GM12878 (cell line): ENCODE measurements around the gene CD53. TPM values are rescaled to one million over a fixed set of nuclear protein-coding genes. Genes with fewer than 3 reads are reported as not detected.

Source experiments
- BHLHE40 ChIP-seq, 2 experiments: fragments of 450-650 bp in 1 of 2; IDR thresholded peaks; 2 replicates each; pipeline ENCODE4 v1.6.1; 2011 to 2017; ENCODE audit warnings: low read depth in 2 of 2, borderline replicate concordance in 1 of 2, improper control_type of control experiment in 1 of 2, low read length in 1 of 2, mild to moderate bottlenecking in 1 of 2
- CHD1 ChIP-seq: IDR thresholded peaks from 2 replicates; pipeline ENCODE4 v1.6.1; 2012; ENCODE audit warnings: low read depth, low read length, improper control_type of control experiment
- EP300 ChIP-seq, 2 experiments: fragments of 150-350 bp in 1 of 2; IDR thresholded peaks; 2 replicates each; pipeline ENCODE4 v1.6.1; 2011 to 2012; ENCODE audit warnings: low read depth in 2 of 2, low read length in 2 of 2, borderline replicate concordance in 1 of 2, improper control_type of control experiment in 1 of 2, inconsistent platforms in 1 of 2; ENCODE audit not compliant: control insufficient read depth in 1 of 2
- HSF1 ChIP-seq: fragments of 150-350 bp; IDR thresholded peaks from 2 replicates; pipeline ENCODE4 v1.6.1; 2014; ENCODE audit warnings: mild to moderate bottlenecking, low read depth, low read length
- MEF2B ChIP-seq: fragments of 450-650 bp; IDR thresholded peaks from 2 replicates; pipeline ENCODE4 v1.6.1; 2018; ENCODE audit warnings: mild to moderate bottlenecking, moderate library complexity; ENCODE audit not compliant: partially characterized antibody, poor library complexity, severe bottlenecking
- NR2C1 ChIP-seq: fragments of 450-650 bp; IDR thresholded peaks from 2 replicates; pipeline ENCODE4 v1.6.1; 2017; ENCODE audit warnings: antibody characterized with exemption, mild to moderate bottlenecking, moderate library complexity
- PAX5 ChIP-seq: IDR thresholded peaks from 2 replicates; pipeline ENCODE4 v1.6.1; 2011; ENCODE audit warnings: low read depth, low read length, borderline replicate concordance
- POU2F2 ChIP-seq: IDR thresholded peaks from 3 replicates; pipeline ENCODE4 v1.6.1; 2011; ENCODE audit warnings: low read depth, mild to moderate bottlenecking, low read length, borderline replicate concordance
- REST ChIP-seq: IDR thresholded peaks from 2 replicates; pipeline ENCODE4 v1.6.1; 2012; ENCODE audit warnings: mild to moderate bottlenecking, low read depth, low read length
- TAF1 ChIP-seq: IDR thresholded peaks from 2 replicates; pipeline ENCODE4 v1.6.1; 2011; ENCODE audit warnings: mild to moderate bottlenecking, low read depth, low read length, borderline replicate concordance
- polyA plus RNA-seq, 11 experiments: library from polyadenylated mRNA; depleted of rRNA in 4 of 11; unstranded in 6 of 11; stranded (reverse) in 5 of 11; fragments of >200 nt; fragmentation: Nextera tagmentation in 4 of 11; fragmentation: Illumina TruSeq in 1 of 11; extraction: Ambion mirVana in 4 of 11; extraction: Trizol in 1 of 11; gene quantifications; 1 replicate in 1 of 11; 2 replicates in 10 of 11; pipeline versions ENCODE4 v1.2.1 to v1.2.3, GENCODE V29; 2011 to 2016; ENCODE audit warnings: inconsistent platforms in 2 of 11, missing spikeins in 2 of 11, low read depth in 1 of 11
- total RNA-seq, 4 experiments: library from RNA; depleted of rRNA in 3 of 4; stranded (reverse); fragments of >200 nt in 3 of 4; fragmentation: Illumina TruSeq in 1 of 4; extraction: Trizol in 1 of 4; gene quantifications; 2 replicates each; pipeline versions ENCODE4 v1.2.1 to v1.2.3, GENCODE V29; 2013 to 2021

The CD53 gene
- total and polyA plus RNA-seq, 10 of the 15 experiments (the other 5 are each of a cell fraction or from before 2014, with no cell fraction given): 350 to 1,389 (median 538) TPM

GRCh38 chr1:110948038-110948810, 75.3 kb downstream of the CD53 start (continued):
- TF ChIP-seq HSF1 (no peak), MEF2B (no peak), REST (no peak), POU2F2 (no peak), TAF1 (no peak), EP300 (IDR thresholded peaks at IDR 0.05; ENCODE audit: borderline replicate concordance in 1 of 2, control insufficient read depth in 1 of 2, low read depth in 2 of 2, low read length in 2 of 2) (no peak), CHD1 (no peak), BHLHE40 (IDR thresholded peaks at IDR 0.05; ENCODE audit: borderline replicate concordance in 1 of 2, low read depth in 2 of 2, low read length in 1 of 2) (no peak), PAX5 (no peak), NR2C1 (no peak)

Other genes starting within 250 kb of the CD53 start
- gene KCNA3, start 198.2 kb upstream of the CD53 start, total RNA-seq (2014; rRNA removed): 2.3 and 2.5 TPM in 2 replicates
- 1.7 TPM in 2 replicates for gene KCNA3, start 198.2 kb upstream of the CD53 start, total RNA-seq (2014; rRNA removed; fragmentation: Illumina TruSeq; extraction: Trizol)
- 3.1 and 3.3 TPM in 2 replicates for gene KCNA3, start 198.2 kb upstream of the CD53 start, total RNA-seq (2021)
- gene KCNA3, start 198.2 kb upstream of the CD53 start, polyA plus RNA-seq (2011; rRNA removed): 0.30 and 0.53 TPM in 2 replicates
- gene KCNA3, start 198.2 kb upstream of the CD53 start, polyA plus RNA-seq (2014; fragmentation: Illumina TruSeq; extraction: Trizol): 1.4 and 1.7 TPM in 2 replicates
- gene KCNA3, start 198.2 kb upstream of the CD53 start, polyA plus RNA-seq (2014; fragmentation: Nextera tagmentation; extraction: Ambion mirVana): under 1 TPM; 0.10 to 0.26 TPM
- gene KCNA3, start 198.2 kb upstream of the CD53 start, polyA plus RNA-seq (2014; rRNA removed): 1.6 and 1.9 TPM in 2 replicates
- 1 to 10 TPM; 1.6 to 1.7 TPM for gene KCNA3, start 198.2 kb upstream of the CD53 start, polyA plus RNA-seq (2016; fragmentation: Nextera tagmentation; extraction: Ambion mirVana)
- gene LRIF1, start 90.8 kb downstream of the CD53 start, total RNA-seq (2014; rRNA removed): 13.4 and 15.5 TPM in 2 replicates
- gene LRIF1, start 90.8 kb downstream of the CD53 start, total RNA-seq (2014; rRNA removed; fragmentation: Illumina TruSeq; extraction: Trizol): 20.3 and 21.1 TPM in 2 replicates
- gene LRIF1, start 90.8 kb downstream of the CD53 start, total RNA-seq (2021): 12.8 and 13.4 TPM in 2 replicates
- gene LRIF1, start 90.8 kb downstream of the CD53 start, polyA plus RNA-seq (2011; rRNA removed): 13.6 and 21.2 TPM in 2 replicates
- gene LRIF1, start 90.8 kb downstream of the CD53 start, polyA plus RNA-seq (2014; fragmentation: Illumina TruSeq; extraction: Trizol): 17.0 and 23.6 TPM in 2 replicates
- 10 to 100 TPM; 15.4 to 16.1 TPM for gene LRIF1, start 90.8 kb downstream of the CD53 start, polyA plus RNA-seq (2014; fragmentation: Nextera tagmentation; extraction: Ambion mirVana)
- 9.7 TPM in 2 replicates for gene LRIF1, start 90.8 kb downstream of the CD53 start, polyA plus RNA-seq (2014; rRNA removed)
- gene LRIF1, start 90.8 kb downstream of the CD53 start, polyA plus RNA-seq (2016; fragmentation: Nextera tagmentation; extraction: Ambion mirVana): 10 to 100 TPM; 16.6 to 17.7 TPM